ENCODE measurements around the gene COMT.
A peak's percentile ranks its signal among the peaks of the same experiment; 100 is the strongest.

COMT gene

GRCh38 chr22:19941365-19942082 lies at the start of gene COMT, which contains the start of gene TXNRD2:
Gene COMT, plus strand, starts transcription at chr22:19941772. Its CDS starts 20,755 bp downstream, at chr22:19962527.
Gene TXNRD2, minus strand, starts transcription at chr22:19941818. Its CDS starts 15 bp downstream, at chr22:19941803.
- ChIA-PET POLR2A (interaction anchor here (0.7 to 1.1 kb wide), 5 partner anchors 30 to 217 kb away, joined by 3 to 4 read pairs (median 3); no protein-coding TSS in a partner anchor), CTCF (interaction anchor here (0.6 to 4.5 kb wide), 4 partner anchors 12 to 221 kb away, joined by 4 to 33 read pairs (median 6); no protein-coding TSS in a partner anchor)
- H3K4me3 ChIP-seq (ENCODE audit: low read depth, low read length) = peak within 1 kb of the TSS; percentile 79
- peak within 1 kb of the TSS; percentile 81 for H3K27ac ChIP-seq (ENCODE audit: extremely low read depth, low read depth, low read length)
- H3K36me3 ChIP-seq (ENCODE audit: control insufficient read depth in 2 of 2, insufficient read depth in 1 of 2, low read length in 2 of 2) = no peaks in the 10 kb centered on the region
- no peaks in the 10 kb centered on the region for H3K9me3 ChIP-seq (ENCODE audit: control insufficient read depth, insufficient read depth, low read depth, low read length)
- peaks cover 4% of the 10 kb centered on the region; the same call in 1 of the 2 replicates for H3K4me1 ChIP-seq (ENCODE audit: control insufficient read depth, insufficient read depth, low read length)
- TF ChIP-seq ZEB2 (tag by site-specific recombination; IDR thresholded peaks at IDR 0.05) (no peak), ZNF184 (tag by site-specific recombination; IDR thresholded peaks at IDR 0.05) (no peak), ZNF76 (tag by site-specific recombination; IDR thresholded peaks at IDR 0.05; ENCODE audit: borderline replicate concordance, low read depth) (peak; percentile 82; the same call in 1 of the 2 replicates), ZSCAN30 (tag by site-specific recombination; IDR thresholded peaks at IDR 0.05) (peak; percentile 59; the same call in 1 of the 2 replicates), YY2 (tag by site-specific recombination; IDR thresholded peaks at IDR 0.05) (peak; percentile 93), ZNF174 (tag by site-specific recombination; IDR thresholded peaks at IDR 0.05) (no peak), ZNF24 (tag by site-specific recombination; IDR thresholded peaks at IDR 0.05) (no peak), ZNF513 (tag by site-specific recombination; IDR thresholded peaks at IDR 0.05) (0 out of 2 replicates have a peak, but pooled peaks have one; percentile 29), ZNF335 (tag by site-specific recombination; conservative IDR thresholded peaks at IDR 0.05) (peak; percentile 72), GLI4 (tag by site-specific recombination; IDR thresholded peaks at IDR 0.05) (no peak), OSR2 (tag by site-specific recombination; IDR thresholded peaks at IDR 0.05) (0 out of 2 replicates have a peak, but pooled peaks have one; percentile 20), ZNF529 (tag by site-specific recombination; IDR thresholded peaks at IDR 0.05; ENCODE audit: insufficient replicate concordance) (no peak), ZFP69B (tag by site-specific recombination; IDR thresholded peaks at IDR 0.05) (no peak), ZNF302 (tag by site-specific recombination; IDR thresholded peaks at IDR 0.05; ENCODE audit: low read depth) (no peak), ZNF248 (tag by site-specific recombination; IDR thresholded peaks at IDR 0.05) (no peak), ZBTB26 (tag by site-specific recombination; optimal IDR thresholded peaks at IDR 0.05) (peak; percentile 41), ZNF221 (tag by site-specific recombination; IDR thresholded peaks at IDR 0.05; ENCODE audit: borderline replicate concordance) (no peak), PATZ1 (tag by site-specific recombination; IDR thresholded peaks at IDR 0.05) (peak; percentile 51; the same call in 1 of the 2 replicates), KLF7 (tag by site-specific recombination; IDR thresholded peaks at IDR 0.05; ENCODE audit: borderline replicate concordance) (peak; percentile 40; the same call in 1 of the 2 replicates), SP3 (tag by site-specific recombination; IDR thresholded peaks at IDR 0.05) (peak; percentile 38; the same call in 1 of the 2 replicates), ZBTB10 (tag by site-specific recombination; IDR thresholded peaks at IDR 0.05) (0 out of 2 replicates have a peak, but pooled peaks have one; percentile 30), ZNF621 (tag by site-specific recombination; IDR thresholded peaks at IDR 0.05) (no peak), ZNF394 (tag by site-specific recombination; IDR thresholded peaks at IDR 0.05; ENCODE audit: borderline replicate concordance) (no peak), ZNF112 (tag by site-specific recombination; IDR thresholded peaks at IDR 0.05) (no peak), ZNF747 (tag by site-specific recombination; IDR thresholded peaks at IDR 0.05) (no peak), ZNF785 (tag by site-specific recombination; IDR thresholded peaks at IDR 0.05) (no peak), KLF8 (tag by site-specific recombination; IDR thresholded peaks at IDR 0.05) (peak; percentile 89), BCL11A (tag by site-specific recombination; IDR thresholded peaks at IDR 0.05; ENCODE audit: low read depth) (no peak), ELK4 (IDR thresholded peaks at IDR 0.05; ENCODE audit: borderline replicate concordance, low read depth, low read length) (no peak), ZBTB20 (tag by site-specific recombination; IDR thresholded peaks at IDR 0.05) (peak; percentile 89)
